Activated CD8-positive, alpha-beta memory T cell treated with anti-CD3 and anti-CD28 coated beads, Interleukin-2, amount 50 U/mL, for 4 hours (primary cell): ENCODE measurements around the gene TUB.

Source experiments
- DNase-seq: peaks from one replicate; pipeline ENCODE4 v3.0.0-alpha.2; 2020

Gene TUB

GRCh38 chr11:8080674-8081590 is at the start of gene TUB:
TSS of gene TUB (plus strand) at chr11:8081211. CDS start at chr11:8081511, 300 bp downstream.
- DNase-seq, result no peak

DNA sequence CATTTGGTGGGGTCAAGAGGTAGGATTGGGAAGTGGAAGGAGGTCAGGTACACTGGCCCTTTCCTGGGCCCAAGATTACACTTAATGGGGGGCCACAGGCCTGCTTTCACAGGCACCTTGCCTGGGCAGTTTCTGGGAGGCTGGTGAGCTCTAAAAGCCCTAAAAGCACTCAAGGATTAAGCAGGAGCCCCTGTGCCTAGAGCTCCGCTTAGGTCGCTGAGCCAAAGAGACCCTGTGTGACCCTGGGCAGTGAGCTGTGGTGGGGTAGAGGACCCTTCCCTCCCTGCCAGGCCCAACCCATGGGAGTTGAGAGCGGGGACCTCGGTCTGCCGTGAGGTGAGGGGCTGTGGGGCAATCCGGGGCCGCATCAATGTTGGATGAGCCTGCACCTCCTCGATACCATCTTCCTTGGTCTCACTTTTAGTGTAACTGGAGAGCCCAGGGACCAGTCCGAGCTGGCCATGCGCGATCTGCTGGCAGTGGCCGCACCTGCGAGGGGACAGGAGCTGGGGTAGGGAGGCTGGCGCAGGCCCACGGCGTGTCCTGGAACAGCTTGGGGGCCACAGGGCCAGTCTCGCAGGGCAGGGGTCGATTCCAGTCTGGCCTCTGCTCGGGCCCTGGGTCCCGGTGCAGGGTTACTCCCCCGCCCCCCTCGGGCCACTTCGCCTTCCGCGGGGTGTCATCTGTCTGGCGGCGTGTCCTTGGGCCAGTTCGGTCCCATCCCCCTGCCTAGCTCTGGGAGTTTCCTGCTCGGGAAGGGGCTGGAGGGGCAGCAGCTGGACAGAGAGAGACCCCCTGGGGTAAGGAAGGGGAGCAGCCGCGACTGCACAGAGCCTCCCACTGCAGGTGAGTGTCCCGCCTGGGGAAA is 49.5 kb upstream of the TUB start:
- no peak for DNase-seq

GRCh38 chr11:8032122-8032521 is 48.9 kb upstream of the TUB start:
- no peak for DNase-seq

GRCh38 chr11:8032576-8033304 is 48.3 kb upstream of the TUB start:
- no peak for DNase-seq

DNA sequence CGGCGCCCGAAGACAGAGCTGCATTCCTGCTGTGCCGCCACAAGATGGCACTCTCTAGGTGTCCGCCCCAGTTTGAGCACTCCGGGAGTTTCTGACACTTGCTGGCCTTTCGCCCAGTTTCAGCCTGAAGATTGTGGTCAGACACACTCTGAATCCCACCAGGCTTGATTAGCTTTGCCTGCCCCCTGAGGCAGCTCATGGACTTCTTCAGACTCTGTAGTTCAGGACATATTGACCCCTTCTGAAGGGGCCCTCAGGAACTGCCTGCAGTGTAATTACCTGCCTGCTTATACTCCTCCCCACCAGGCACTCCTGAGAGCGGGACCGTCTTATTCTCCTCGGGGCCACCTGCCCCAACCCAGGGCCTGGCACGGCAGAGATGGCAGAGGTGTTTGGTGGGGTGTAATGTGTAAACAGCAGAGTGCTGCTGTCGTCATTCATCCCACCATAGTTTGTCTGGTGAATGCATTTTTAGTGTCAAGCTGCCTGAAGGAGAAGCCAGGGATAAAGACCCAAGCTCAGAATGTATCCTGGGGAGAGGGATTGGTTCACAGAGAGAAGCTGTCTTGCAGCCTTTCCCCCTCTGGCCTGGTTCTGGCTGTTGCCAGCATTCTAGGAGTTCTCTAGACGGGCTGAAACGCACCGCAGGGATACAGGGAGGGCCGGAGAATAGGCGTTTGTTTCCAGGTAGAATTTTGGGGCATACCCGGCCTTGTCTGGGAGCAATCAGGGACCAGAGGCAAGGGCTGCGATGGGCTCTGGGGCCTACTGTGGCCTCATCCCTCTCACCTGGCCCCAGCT is 47.5 kb upstream of the TUB start:
- DNase-seq, result peak; percentile 46

- DNase-seq, result no peak
Observed at GRCh38 chr11:8034106-8034585, 46.9 kb upstream of the TUB start.

DNA sequence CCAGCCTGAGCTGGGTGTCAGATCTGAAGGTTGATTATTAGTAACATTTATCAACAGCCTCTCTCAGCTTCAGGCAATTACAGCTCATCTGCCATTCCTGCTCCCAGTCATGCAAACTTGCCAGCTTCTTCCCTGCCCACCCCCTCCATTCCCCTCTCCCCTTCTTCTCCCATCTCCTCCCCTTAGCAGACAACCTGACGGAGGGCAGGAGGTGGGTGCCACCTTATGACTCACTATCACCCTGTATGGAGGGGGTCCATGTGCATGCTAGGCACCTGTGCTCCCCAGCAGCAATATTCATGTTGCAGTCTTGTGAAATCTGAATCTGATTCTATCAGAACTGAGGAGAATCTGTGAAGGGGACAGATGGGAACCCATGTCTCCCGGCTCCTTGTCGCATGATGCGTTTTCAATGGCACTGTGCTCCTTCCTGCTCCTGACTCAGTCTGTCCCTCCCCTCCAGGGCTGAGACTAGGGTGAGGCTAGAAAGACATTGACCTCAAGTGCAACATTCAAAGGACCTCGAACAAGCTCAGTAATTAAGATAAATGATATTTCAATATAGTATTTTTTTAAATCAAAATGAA is 46.3 kb upstream of the TUB start:
- DNase-seq, result no peak

DNA sequence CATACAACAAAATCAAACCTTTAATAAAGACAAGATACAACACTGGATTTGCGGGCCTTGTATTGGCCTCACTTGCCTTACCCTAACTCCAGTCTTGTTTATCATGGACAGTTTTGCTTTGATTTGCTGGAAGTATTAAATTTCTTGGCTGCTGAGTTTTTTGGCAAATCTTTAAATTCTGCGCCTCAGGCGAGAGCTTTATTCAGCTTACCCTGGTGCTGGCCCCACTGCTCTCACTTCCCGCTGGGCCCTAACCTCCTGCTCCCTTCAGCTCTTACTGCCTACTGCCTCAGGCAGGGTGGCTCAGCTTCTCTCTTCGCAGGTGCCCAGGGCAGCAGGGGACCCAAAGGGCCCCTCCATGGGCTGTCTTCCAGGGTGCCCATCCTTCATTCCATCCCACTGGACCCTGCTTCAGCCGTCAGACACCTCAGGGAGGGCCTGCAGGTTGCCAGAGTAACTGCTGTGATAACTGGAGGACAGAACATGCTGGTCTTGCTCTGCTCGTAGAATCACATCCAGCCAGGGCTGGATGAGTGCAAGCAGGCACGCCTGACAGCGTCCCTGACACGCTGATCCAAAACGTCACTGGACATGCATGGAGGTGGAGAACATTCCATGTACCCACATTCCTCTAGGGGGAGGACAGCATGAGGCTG is 45.7 kb upstream of the TUB start:
- no peak for DNase-seq

DNA sequence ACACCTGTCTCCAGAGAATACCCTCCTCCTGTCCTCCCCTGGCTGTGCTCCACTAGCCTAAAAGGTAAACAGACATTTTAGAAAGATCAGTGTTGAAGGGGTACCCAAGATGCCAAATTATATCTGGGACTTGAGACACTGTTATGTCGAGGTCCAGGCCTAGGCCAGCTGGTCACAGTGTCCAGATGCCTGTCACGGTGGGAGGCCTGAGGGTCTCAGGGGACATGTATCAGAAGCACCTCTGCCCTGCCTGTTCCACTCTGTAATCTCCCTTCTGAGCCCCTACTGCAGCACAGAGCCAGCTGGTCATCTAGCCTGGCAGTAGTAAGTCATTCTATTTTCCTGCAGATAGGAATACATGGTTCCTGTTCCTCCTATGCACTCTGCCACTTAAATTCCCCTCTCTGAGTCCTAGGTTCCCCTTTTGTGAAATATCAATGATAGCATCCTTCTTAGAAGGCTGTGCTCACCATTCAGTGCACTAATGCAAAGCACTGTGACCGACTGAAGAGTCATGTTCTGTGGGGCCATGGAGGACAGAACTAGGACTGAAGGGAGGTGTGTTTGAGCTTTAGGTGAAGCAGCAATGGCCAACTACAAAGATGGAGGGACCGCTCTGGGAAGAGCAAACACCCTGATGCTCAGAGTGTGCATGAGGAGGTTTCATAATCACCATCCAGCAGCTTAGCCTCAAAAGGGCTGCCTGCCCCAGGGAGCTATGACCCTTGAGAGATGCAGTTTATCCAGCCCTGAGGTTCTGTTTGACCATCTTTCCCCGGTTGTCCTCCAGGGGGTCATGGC is 44.8 kb upstream of the TUB start:
- no peak for DNase-seq

GRCh38 chr11:8036986-8037385 is 44.0 kb upstream of the TUB start:
- no peak for DNase-seq

DNA sequence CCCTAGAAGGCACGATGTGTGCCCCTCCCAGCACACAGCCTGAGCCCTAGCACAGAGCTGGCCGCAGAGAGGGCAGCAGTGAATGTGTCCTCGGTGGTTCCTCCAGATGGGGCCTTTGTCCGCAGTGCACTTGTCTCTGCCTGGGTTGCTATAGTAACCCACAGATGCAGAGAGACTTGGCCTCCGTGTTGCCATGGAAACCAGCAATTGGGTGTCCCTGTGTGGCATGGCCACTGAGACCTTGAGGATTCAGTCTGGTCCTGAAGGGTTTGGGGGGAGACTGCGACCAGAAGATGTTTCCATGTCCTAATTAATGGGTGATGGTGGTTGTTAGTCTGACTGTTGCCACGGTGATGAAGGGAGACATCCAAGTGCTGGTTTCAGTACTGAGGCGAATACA is 42.6 kb upstream of the TUB start:
- DNase-seq, result no peak

DNA sequence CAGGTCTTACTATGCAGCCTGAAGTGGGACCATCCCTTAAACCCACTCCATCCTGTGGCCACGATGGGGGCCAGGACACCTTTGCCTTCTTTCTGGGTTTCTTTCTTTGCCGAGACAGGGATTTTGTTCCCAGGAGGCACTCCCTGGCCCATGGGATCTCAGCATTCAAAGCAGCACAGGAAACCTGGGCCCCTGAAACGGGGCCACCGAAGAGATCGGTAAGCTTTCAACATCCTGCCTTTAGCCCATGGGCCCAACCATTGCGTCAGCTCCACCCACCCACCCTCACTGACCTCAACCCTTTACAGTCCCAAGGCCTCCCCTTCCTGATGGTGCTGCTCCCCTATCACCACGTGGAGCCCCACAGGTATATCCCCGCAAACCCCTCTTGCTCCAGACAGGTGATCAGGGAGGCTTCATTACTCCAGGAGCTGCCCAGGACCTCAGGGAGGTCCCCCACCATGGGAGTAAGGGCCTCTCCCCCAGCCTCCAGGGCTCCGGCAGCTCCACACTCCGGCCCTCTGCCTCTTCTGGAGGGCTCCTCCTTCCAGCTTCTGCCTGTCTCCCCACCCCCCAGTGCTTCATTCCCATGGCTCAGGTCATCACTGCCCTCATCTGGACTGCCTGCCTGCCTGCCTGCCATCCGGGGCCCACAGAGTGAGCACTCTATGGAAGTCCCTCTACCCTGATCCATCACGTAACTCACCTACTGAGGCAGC is 42.0 kb upstream of the TUB start:
- no peak for DNase-seq

DNA sequence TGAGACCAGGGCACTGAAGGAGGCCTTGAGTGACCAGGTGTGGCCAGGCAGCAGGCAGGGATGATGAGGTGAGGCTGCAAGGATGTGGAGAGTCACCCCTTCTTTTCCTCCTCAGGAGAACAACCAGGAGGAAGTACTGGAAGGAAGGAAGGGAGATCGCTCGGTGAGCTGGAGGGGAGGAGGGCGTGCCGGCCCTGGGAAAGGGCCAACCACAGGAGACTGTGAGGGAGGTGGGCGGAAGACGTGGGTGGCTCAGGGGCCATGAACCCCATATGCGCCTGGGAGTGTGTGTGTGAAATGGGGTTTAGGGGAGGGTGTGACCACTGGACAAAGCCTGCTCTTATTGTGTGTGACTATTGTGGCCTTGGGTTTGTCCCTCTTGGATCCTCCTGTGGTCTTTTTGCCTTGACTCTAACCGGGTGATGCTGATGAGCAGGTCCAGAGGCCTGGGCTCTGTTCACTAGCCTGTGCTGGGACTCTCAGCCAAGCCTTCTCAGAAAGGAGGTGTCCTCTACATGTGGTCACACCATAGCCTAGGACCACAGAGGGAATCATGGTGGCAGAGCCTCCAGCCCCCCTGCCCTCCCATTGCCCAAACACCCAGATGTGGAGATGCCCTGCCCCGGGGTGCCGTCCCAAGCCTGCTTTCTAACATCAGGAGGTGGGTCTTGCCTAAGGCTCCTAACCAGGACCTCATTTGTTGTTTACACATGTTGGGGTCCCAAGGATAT is 41.3 kb upstream of the TUB start:
- no peak for DNase-seq

DNA sequence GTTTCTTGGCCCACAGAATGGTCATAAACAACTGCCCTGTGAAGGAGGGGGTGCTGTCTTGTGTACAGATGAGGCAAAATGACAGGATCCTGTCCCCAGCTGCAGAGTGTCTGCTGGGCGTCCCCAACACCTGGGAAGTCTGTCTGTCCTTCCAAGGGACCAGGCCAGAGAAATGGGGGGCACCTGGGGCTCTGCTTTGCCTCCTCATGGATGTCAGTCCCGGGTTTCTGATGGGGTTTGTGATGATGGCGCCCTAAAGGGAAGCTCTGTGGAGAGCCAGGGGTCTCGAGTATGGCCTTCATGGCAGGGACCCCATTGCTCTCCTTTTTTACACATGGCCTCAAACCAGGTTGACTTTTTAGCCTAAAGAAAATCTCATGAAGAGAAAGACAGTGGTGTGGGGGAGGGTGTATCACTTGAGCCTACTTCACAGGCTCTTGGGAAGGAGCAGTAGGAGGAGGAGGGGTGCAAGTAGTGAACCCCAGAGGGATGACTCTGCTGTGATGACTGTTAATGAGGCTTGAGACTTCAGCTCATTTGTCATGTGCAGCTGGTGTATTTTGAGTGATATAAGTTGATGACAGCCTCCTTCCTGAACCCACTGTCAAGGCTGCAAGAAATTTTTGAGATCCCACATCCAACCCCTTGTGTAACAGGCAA is 40.6 kb upstream of the TUB start:
- no peak for DNase-seq

- no peak for DNase-seq
Observed at GRCh38 chr11:8040921-8041285, 40.1 kb upstream of the TUB start.

GRCh38 chr11:8041576-8041975 is 39.4 kb upstream of the TUB start:
- DNase-seq, result no peak

GRCh38 chr11:8043756-8044155 is 37.3 kb upstream of the TUB start:
- no peak for DNase-seq

GRCh38 chr11:8045839-8046238 is 35.2 kb upstream of the TUB start:
- DNase-seq, result no peak
